Upper lobe of left lung (tissue), 6 donors: Measurements from ENCODE around the gene TPR. TPM values are rescaled to one million over a fixed set of nuclear protein-coding genes. Genes with fewer than 3 reads are reported as not detected.

Experiments used
- ATAC-seq, 2 donors: fragments of 200-7000 bp; cut with Tn5 transposase; one replicate each; pipeline ENCODE4 v1.9.1; 2022; ENCODE audit warnings: mild to moderate bottlenecking in 2 of 2, moderate library complexity in 2 of 2; ENCODE audit not compliant: low FRiP score in 2 of 2
- DNase-seq, 2 donors: peaks; one replicate each; pipeline ENCODE4 v3.0.0-alpha.2; 2019 to 2020
- H3K27ac ChIP-seq, 4 donors: fragments of 200-600 bp; sonication (generic); one replicate each; pipeline ENCODE4 v1.5.1; 2016 to 2019
- H3K27me3 ChIP-seq, 4 donors: fragments of 200-600 bp; sonication (generic); one replicate each; pipeline ENCODE4 v1.5.1; 2017 to 2019
- H3K36me3 ChIP-seq, 4 donors: fragments of 200-600 bp; sonication (generic); one replicate each; pipeline ENCODE4 v1.5.1; 2016 to 2019
- H3K4me1 ChIP-seq, 4 donors: fragments of 200-600 bp; sonication (generic); one replicate each; pipeline ENCODE4 v1.5.1; 2018 to 2019
- H3K4me3 ChIP-seq, 4 donors: fragments of 200-600 bp; sonication (generic); one replicate each; pipeline ENCODE4 v1.5.1; 2017 to 2019; ENCODE audit warnings: mild to moderate bottlenecking in 2 of 4, moderate library complexity in 1 of 4
- H3K9me3 ChIP-seq, 4 donors: fragments of 200-600 bp; sonication (generic); one replicate each; pipeline ENCODE4 v1.5.1; 2018 to 2019
- EP300 ChIP-seq, 4 donors: sonication (generic); formaldehyde crosslinking; IDR thresholded peaks; one replicate each; pipeline ENCODE4 v1.5.1; 2017; ENCODE audit warnings: antibody characterized with exemption in 4 of 4, control low read depth in 2 of 4
- POLR2A ChIP-seq, 4 donors: fragments of 450-650 bp; IDR thresholded peaks; one replicate each; pipeline ENCODE4 v1.5.1; 2016 to 2017; ENCODE audit warnings: antibody characterized with exemption in 4 of 4, mild to moderate bottlenecking in 2 of 4
- POLR2AphosphoS5 ChIP-seq, 2 donors: sonication (generic); formaldehyde crosslinking; IDR thresholded peaks; one replicate each; pipeline ENCODE4 v1.5.1; 2017; ENCODE audit warnings: antibody characterized with exemption in 2 of 2
- WGBS, 2 donors: methylation state at CpG; one replicate each; pipeline ENCODE4 v1.1.5; 2017 to 2018; 5-methylcytosine and 5-hydroxymethylcytosine counted together
- total RNA-seq, 6 donors: library from RNA; depleted of rRNA in 4 of 6; stranded (reverse); fragments of >200 nt in 4 of 6; gene quantifications; one replicate each; pipeline versions ENCODE4 v1.1.0 to v1.2.1, GENCODE V29; 2016 to 2021
- TF ChIP-seq, protein P1 (sequence below), 6 experiments: fragments of 450-650 bp in 4 of 6; fragments of 200-600 bp in 2 of 6; sonication (generic) in 2 of 6; IDR thresholded peaks; one replicate each; pipeline ENCODE4 v1.5.1; 2016 to 2019; ENCODE audit warnings: antibody characterized with exemption in 6 of 6
- donor health status: DM: no; HTN: no; CAD: no; lungs with moderate emphysema.
- donor health status: DM: no; HTN: yes; CAD: no; lungs with severe emphysema.

TPR gene
- total RNA-seq, 6 donors from 2014 or later, result 42.2 to 132 (median 82.3) TPM

DNA sequence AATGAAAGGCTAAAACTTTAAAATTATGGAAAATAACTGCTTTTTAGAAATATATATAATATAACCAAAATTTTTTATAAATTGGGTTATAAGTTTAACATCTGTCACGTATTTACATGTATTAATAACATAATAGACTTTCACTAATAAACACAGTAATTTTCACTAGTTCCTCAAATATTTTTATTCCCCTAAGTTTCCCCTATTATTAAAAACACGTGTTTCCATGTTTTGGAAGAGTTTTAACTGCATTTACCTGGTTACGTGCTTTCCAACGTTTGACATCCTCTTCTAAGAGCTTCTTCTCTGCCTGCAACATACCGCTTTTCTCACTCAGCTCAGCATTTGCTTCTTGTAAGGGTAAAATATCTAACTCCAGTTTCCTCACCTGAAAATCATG lies 34.3 kb downstream of the TPR start:
- no peak for DNase-seq
- Histone ChIP-seq H3K4me3 (no peak overlapping the region), H3K27me3 (no peaks in the 10 kb centered on the region), H3K9me3 (no peaks in the 10 kb centered on the region), H3K4me1 (no peaks in the 10 kb centered on the region), H3K36me3 (peaks cover 71 to 98% (median 77%) of the 10 kb centered on the region in 4 donors), H3K27ac (no peak overlapping the region)
- 92 to 95% methylated on average over 5 of the region's 5 CpGs for WGBS, 2 donors
- TF ChIP-seq POLR2A (IDR thresholded peaks at IDR 0.05) (no peak), EP300 (IDR thresholded peaks at IDR 0.05) (no peak), POLR2AphosphoS5 (IDR thresholded peaks at IDR 0.05) (no peak)
- TF ChIP-seq, protein P1, sequence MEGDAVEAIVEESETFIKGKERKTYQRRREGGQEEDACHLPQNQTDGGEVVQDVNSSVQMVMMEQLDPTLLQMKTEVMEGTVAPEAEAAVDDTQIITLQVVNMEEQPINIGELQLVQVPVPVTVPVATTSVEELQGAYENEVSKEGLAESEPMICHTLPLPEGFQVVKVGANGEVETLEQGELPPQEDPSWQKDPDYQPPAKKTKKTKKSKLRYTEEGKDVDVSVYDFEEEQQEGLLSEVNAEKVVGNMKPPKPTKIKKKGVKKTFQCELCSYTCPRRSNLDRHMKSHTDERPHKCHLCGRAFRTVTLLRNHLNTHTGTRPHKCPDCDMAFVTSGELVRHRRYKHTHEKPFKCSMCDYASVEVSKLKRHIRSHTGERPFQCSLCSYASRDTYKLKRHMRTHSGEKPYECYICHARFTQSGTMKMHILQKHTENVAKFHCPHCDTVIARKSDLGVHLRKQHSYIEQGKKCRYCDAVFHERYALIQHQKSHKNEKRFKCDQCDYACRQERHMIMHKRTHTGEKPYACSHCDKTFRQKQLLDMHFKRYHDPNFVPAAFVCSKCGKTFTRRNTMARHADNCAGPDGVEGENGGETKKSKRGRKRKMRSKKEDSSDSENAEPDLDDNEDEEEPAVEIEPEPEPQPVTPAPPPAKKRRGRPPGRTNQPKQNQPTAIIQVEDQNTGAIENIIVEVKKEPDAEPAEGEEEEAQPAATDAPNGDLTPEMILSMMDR (IDR thresholded peaks at IDR 0.05), result no peak
- ATAC-seq, result no peak

DNA sequence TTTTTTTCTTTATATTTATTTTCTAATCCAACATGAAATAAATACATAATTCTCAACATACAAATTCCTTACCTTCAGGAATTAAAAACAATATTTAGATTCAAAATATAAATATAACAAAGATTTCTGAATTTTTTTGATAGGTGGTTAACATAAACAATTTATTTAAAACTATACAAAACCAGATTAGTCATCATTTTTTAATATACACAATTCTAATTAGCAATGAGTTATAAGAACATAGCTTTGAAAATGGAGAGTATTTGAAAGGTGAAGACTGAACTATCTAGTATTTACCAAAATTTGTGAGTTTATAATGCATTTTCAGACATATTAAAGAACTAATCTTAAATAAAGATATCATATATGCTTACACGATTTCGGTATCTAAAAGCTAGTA lies 37.5 kb downstream of the TPR start:
- TF ChIP-seq EP300 (IDR thresholded peaks at IDR 0.05), result no peak
- TF ChIP-seq, protein P1 (IDR thresholded peaks at IDR 0.05), result no peak
- TF ChIP-seq POLR2AphosphoS5 (IDR thresholded peaks at IDR 0.05), result no peak
- no peak for TF ChIP-seq POLR2A (IDR thresholded peaks at IDR 0.05)

DNA sequence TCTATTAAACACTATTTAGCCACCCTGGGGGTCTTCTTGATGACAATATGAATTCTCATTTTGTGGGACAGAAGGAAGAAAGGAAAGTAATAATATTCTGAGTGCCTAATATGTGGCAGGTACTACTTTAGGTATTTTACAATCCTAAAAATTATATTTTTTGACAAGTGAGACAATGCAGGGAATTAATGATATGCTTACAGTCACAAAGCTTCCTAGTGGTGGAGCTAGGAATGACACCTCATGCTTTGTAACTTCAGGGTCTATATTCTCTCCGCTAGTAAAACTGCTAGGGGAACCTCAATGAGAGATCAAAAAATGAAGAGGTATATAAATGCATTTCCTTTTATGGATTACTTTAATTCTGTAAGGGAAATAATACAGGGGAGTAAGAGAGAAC lies 44.3 kb downstream of the TPR start:
- H3K4me1 ChIP-seq, result no peaks in the 10 kb centered on the region
- no peaks in the 10 kb centered on the region for H3K9me3 ChIP-seq
- TF ChIP-seq POLR2A (IDR thresholded peaks at IDR 0.05) (no peak), EP300 (IDR thresholded peaks at IDR 0.05) (no peak)
- TF ChIP-seq, protein P1 (IDR thresholded peaks at IDR 0.05), result peak in 2 of 6 experiments; percentile 17 to 36
- 98 to 100% methylated on average over 1 of the region's 1 CpG for WGBS, 2 donors
- H3K27me3 ChIP-seq, result no peaks in the 10 kb centered on the region
- H3K36me3 ChIP-seq, result peaks cover 48 to 96% (median 64%) of the 10 kb centered on the region in 4 donors
- DNase-seq (no peak), ATAC-seq (no peak)
- no peak overlapping the region for H3K27ac ChIP-seq
- H3K4me3 ChIP-seq, result no peak overlapping the region

More for the DNA sequence above, 37.5 kb downstream of the TPR start:
- 90 to 98% methylated on average over 2 of the region's 2 CpGs for WGBS, 2 donors
- H3K4me1 ChIP-seq, result no peaks in the 10 kb centered on the region
- H3K27ac ChIP-seq, result no peak overlapping the region
- H3K36me3 ChIP-seq, result peaks cover 68 to 98% (median 76%) of the 10 kb centered on the region in 4 donors
- no peak for ATAC-seq
- H3K27me3 ChIP-seq, result no peaks in the 10 kb centered on the region
- no peak overlapping the region for H3K4me3 ChIP-seq
- DNase-seq, result no peak
- no peaks in the 10 kb centered on the region for H3K9me3 ChIP-seq

DNA sequence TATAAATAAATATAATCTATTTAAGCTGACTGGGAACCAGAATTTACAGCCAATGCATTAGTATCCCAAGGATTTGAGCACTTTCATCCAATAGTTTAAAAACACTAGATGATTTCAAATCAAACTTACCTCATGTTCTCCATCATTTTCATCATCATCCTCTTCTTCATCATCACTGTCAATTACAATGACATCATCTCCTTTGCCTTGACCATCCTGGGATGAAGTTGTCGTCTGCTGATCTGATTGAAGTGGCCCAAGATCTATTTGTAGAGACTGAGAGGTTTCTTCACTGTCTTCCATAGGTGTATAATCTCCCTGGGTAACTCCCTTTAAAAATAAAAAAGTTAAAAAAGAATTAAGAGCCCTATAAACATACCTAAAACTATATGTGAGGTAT lies 47.7 kb downstream of the TPR start:
- 89 to 91% methylated on average over 1 of the region's 1 CpG for WGBS, 2 donors
- no peak overlapping the region for H3K4me3 ChIP-seq
- no peak for DNase-seq
- no peaks in the 10 kb centered on the region for H3K9me3 ChIP-seq
- H3K27ac ChIP-seq, result no peak overlapping the region
- H3K4me1 ChIP-seq, result no peaks in the 10 kb centered on the region
- TF ChIP-seq POLR2A (IDR thresholded peaks at IDR 0.05), result no peak
- TF ChIP-seq, protein P1 (IDR thresholded peaks at IDR 0.05), result no peak
- no peak for ATAC-seq
- H3K27me3 ChIP-seq, result no peaks in the 10 kb centered on the region
- H3K36me3 ChIP-seq, result peaks cover 47 to 96% (median 57%) of the 10 kb centered on the region in 4 donors

DNA sequence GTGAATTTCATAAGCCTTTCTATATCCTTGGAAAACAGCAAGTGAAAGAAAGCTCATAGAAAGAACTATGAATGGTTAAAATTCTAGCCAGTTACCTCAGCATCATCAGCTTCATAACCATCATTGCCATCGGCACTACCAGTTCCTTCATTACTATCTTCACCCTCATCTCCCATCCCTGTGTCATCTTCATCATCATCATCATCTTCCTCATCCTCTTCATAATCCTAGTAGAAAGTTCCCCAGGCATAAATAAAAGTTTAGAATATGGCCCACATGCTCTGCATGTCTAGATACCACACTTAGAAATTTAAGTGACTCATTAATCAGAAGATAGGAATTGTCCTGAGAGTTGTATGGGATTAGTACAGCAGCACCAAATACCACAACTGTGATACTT lies 49.0 kb downstream of the TPR start:
- TF ChIP-seq POLR2A (IDR thresholded peaks at IDR 0.05), result no peak
- TF ChIP-seq, protein P1 (IDR thresholded peaks at IDR 0.05), result no peak
- WGBS, 2 donors, result 85 to 93% methylated on average over 1 of the region's 1 CpG
- Histone ChIP-seq H3K27me3 (no peaks in the 10 kb centered on the region), H3K4me1 (no peaks in the 10 kb centered on the region), H3K27ac (no peak overlapping the region), H3K4me3 (no peak overlapping the region), H3K9me3 (no peaks in the 10 kb centered on the region), H3K36me3 (peaks cover 52 to 96% (median 64%) of the 10 kb centered on the region in 4 donors)
- ATAC-seq (no peak), DNase-seq (no peak)
